GM21515 (cell line): Measurements from ENCODE around the gene KPNA4.
A peak's percentile ranks its signal among the peaks of the same experiment; 100 is the strongest.
"Not testable (repeated sequence)": the region's sequence is repeated elsewhere in the genome, so short reads cannot be mapped to it uniquely, and the experiment has no call there.

Experiments
- ATAC-seq: cut with Tn5 transposase; IDR thresholded peaks from one replicate; pipeline ENCODE4 v1.9.1; 2021; ENCODE audit not compliant: unreplicated experiment

Gene KPNA4

DNA sequence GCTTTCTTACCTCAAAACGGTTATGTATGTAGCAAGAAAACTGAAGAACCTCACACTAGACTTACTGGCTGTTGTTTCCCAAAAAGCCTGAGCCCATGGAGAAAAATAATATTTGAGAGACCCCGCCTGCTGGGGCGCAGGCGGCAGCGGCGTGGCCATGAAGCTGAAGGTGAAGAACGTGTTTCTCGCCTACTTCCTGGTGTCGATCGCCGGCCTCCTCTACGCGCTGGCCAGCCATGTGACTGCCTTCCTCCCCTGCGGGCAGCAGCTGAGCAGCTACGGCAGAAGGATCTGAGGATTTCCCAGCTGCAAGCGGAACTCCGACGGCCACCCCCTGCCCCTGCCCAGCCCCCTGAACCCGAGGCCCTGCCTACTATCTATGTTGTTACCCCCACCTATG is 113.1 kb downstream of the KPNA4 start:
- ATAC-seq, result not testable (repeated sequence)

DNA sequence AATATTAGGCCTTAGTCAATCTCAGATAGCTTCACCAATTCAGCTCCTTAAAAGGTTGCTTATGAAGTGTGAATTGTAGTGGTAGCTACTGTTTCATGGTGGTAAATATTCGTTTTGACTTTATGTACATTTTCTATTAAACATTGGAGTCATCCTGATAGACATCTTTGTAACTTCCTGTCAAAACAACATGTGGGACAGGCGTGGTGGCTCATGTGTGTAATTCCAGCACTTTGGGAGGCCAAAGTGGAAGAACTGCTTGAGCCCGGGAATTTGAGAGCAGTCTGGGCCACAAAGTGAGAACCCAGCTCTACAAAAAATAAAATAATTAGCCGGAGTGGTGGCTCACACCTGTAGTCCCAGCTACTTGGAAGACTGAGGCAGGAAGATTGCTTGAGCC is 113.8 kb downstream of the KPNA4 start:
- ATAC-seq, result no peak

DNA sequence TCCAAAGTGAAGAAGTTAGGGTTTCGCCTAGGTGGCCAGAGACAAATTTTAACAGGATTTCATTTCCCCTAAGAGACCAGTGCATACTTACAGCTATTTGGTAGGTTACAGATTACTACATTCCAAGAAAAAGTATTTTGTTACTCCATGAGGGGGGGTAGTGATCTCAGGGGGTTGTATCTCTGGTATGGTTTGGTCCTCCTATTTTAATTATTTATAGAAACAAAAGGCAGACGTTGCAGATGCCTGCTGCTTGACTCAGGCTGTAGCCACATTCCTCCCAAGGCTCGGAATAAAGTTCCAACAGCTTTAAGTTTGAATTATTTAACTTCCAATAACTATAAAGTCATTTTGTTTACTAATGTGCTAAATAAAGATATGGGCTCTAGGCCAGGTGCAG is 114.5 kb downstream of the KPNA4 start:
- ATAC-seq, result no peak

DNA sequence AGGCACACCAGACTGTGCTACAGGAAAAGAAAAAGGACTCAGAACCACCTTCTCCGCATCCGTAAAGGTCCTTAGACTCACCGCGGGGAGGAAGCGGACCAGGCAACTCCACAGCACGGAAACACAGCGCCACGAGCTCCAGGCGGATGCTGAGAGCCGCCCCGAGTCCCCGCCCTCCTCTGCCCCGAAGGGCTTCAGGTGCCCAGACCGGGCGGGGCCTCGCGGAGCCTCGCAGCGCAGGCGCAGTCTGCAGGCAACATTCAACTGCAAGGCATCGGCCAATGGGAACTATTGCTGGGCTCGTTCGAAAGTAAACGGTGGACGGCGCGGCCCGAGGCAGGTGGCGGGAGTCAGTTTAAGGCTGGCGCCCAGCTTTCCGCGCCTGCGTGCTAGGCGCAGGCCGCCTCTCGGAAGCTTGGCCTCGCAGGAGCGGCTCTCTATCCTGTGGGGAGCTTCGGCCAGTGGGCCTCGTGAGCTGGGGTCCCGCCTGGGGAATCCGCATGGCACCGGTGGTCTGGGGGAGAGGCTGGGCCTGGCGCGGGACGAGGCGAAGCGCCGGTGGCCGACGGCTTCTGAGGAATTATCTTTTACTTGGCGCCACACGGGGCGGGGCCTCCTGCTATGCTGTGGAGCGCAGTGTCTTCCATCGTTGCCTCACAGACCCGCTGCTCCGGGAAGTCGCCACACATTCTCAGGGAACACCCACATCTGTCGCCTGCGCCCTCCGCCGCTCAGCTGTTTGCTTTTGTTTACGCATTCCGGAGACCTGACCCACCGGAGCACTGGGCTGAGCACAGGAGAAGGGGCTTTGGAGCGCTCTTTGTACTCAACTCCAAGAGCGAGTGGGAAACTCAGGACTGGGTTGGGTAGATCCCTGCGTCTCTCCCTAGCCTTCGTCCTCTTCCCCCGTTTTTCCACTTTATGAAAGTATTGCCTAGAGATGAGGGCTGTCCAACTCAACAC is 115.5 kb downstream of the KPNA4 start, which contains the start of gene TRIM59:
Gene TRIM59, minus strand, starts transcription at position 151 of the 963 bp plus-strand sequence. CDS start 10,603 bp downstream, outside the sequence.
- peak; percentile 92 for ATAC-seq

DNA sequence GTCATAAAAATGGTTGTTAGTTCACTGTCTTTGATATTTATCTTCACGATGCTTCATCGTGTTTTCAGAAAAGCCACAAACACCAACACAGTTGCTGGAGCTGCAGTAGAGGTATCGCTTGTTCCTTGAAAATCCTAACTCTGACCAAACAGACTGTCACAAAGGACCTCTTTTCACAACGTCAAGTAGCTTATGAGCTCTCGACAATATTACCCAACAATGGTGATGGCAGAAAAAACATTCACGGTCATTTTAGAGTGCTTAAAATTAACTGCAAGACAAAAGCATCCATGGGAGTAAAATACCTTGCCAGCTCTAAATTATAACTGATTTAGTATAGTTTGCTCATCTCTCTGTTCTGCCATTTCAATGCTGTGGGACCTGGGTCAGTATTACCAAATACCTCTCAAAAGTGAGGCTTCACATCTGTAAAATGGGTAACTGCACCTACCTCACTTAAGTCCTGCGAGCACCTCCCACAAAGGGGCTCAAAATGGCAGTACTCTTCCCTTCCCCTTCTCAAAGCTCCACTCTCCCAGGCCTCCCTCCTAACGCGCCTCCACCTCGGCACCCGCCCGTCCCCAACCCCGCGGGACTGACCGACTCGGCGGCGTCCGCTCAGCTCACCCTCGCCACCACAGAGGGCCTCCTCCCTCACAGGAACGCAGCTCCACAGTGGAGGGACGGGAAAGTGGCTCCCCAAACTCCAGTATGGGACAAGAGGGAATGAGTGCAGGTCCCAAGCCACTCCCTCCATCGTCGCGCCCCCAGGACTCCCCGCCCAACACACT is 116.3 kb downstream of the KPNA4 start:
- peak; percentile 45 for ATAC-seq

DNA sequence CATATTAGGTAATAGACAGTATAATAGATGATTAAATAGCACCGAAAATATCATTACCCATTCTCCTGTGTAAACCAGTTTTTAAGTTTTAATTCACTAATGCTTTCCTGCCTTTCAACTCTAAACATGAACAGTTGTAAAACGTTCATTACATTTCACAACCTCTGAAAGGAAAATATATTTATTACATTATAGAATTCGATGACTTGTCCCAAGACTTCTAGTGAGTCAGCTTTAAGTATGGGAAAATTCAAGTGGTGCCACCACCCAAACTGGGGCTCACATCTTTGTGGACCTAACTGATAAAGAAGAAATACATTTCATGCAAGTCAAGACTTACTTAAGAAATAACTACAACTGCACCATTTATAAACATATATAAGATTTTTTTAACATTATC is 117.8 kb downstream of the KPNA4 start:
- ATAC-seq, result no peak

DNA sequence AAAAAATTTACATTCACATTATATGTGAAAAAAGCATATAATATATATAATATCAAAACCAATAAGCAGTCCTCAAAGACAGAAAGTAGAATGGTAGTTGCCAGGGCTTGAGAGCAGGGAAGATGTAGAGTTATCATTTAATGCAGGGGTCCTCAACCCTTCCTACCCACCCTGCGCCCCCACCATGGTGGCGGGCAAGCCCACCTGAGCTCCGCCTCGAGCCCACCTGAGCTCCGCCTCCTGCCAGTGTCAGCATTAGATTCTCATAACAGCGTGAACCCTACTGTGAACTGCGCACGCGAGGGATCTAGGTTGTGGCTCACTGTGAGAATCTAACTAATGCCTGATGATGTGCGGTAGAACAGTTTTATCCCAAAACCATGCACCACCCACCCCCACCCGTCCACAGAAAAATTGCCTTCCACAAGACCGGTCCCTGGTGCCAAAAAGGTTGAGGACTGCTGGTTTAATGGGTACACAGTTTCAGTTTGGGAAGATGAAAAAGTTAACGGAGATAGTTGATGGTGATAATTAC is 118.8 kb downstream of the KPNA4 start:
- no peak for ATAC-seq

DNA sequence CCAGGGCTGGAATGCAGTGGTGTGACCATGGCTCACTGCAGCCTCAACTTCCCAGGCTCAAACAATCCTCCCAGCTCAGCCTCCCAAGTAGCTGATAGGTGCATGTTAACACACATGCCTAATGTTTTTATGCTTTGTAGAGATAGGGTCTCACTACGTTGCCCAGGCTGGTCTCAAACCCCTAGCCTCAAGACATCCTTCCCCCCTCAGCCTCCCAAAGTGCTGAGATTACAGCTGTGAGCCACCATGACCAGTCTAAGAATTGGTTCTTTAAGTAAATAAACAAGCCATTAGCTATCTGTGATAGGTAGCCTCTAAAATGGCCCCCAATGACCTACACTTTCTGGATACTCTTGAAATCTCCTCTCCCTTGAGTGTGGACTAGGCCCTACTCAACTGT is 119.5 kb downstream of the KPNA4 start:
- no peak for ATAC-seq
